ENCODE data around the gene ARL15. TPM values are rescaled to one million over a fixed set of nuclear protein-coding genes. Genes with fewer than 3 reads are reported as not detected.

Gene ARL15
- total RNA-seq, 6 experiments from 2014 or later, result 9.8 to 16.0 (median 13.4) TPM

DNA sequence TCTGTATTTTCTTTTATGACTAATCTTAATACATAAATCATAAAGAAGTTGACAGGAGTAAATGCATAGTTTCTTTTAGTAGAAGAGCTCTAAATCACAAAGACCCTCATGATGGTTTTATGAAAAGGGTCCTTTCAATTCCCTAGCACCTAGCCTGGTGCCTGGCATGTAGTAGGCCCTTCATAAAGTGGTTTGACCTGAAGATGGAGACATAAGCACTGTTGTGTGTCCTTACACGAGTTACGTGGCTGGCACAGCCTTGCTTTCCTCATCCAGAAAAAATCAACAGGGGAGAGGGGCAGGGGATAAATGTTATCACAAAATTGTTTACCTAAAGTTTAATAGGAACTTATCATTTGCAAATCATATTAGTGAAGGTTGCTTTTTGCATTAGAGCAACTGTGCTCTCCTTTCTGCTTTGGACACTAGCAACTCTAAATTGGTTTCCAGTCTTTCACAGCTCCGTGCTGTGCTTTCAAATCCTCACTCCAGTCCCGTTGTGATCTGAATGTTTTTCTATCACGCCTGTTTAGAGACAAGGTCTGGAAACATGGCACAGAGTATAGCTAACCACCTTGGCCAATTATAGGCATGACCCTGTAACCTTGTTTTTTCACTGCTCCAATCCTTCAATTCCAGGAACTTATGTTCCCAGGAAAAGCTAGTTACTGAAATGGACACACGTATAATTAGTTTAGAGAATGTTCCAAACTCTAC lies 55.7 kb downstream of the ARL15 start:
- TF ChIP-seq CTCF (IDR thresholded peaks at IDR 0.05), result peak; percentile 45; the same call in 1 of the 2 replicates
- Mint-ChIP-seq H3K36me3 (ENCODE audit: low read depth) (no peaks in the 10 kb centered on the region), H3K27me3 (ENCODE audit: insufficient read depth) (no peaks in the 10 kb centered on the region), H3K9me3 (no peaks in the 10 kb centered on the region), H3K4me1 (ENCODE audit: low read depth) (peaks cover 23% of the 10 kb centered on the region), H3K4me3 (no peak overlapping the region), H3K27ac (no peak overlapping the region)
- DNase-seq, result no peak

DNA sequence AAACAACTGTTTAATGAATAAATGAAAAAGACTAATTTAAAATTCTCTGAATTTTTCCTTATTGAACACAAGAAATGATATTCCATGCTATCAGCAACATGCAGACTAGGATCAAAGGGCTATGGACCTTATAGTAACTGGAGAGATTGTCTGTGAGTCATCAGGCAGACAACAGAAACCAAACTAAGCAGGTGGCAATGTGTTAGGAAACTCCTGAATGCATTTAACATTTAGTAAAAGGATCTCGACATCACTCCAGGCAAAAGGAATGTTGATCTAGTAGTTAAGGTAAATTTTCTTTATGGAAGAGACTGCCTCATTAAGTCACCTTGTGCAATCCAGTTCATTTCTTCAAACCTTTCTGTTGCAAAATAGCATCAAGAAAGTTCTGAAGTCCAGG lies 58.4 kb downstream of the ARL15 start:
- no peak for TF ChIP-seq CTCF (IDR thresholded peaks at IDR 0.05)
- no peaks in the 10 kb centered on the region for H3K9me3 Mint-ChIP-seq
- H3K4me1 Mint-ChIP-seq (ENCODE audit: low read depth), result peaks cover 8% of the 10 kb centered on the region; the same call in 1 of the 2 replicates
- no peak for DNase-seq
- H3K27ac Mint-ChIP-seq, result no peak overlapping the region
- no peak overlapping the region for H3K4me3 Mint-ChIP-seq
- no peaks in the 10 kb centered on the region for H3K27me3 Mint-ChIP-seq (ENCODE audit: insufficient read depth)
- H3K36me3 Mint-ChIP-seq (ENCODE audit: low read depth), result no peaks in the 10 kb centered on the region

GRCh38 chr5:54249210-54250028 lies 61.0 kb downstream of the ARL15 start:
- Mint-ChIP-seq H3K4me1 (ENCODE audit: low read depth) (no peaks in the 10 kb centered on the region), H3K36me3 (ENCODE audit: low read depth) (no peaks in the 10 kb centered on the region), H3K9me3 (no peaks in the 10 kb centered on the region), H3K27me3 (ENCODE audit: insufficient read depth) (peaks cover 1% of the 10 kb centered on the region; the same call in 1 of the 2 replicates), H3K4me3 (no peak overlapping the region), H3K27ac (no peak overlapping the region)
- peak; percentile 12 for DNase-seq
- TF ChIP-seq CTCF (IDR thresholded peaks at IDR 0.05), result no peak

GRCh38 chr5:54247226-54247625 lies 63.1 kb downstream of the ARL15 start:
- H3K27me3 Mint-ChIP-seq (ENCODE audit: insufficient read depth), result peaks cover 1% of the 10 kb centered on the region; the same call in 1 of the 2 replicates
- no peak for TF ChIP-seq CTCF (IDR thresholded peaks at IDR 0.05)
- H3K36me3 Mint-ChIP-seq (ENCODE audit: low read depth), result no peaks in the 10 kb centered on the region
- no peak for DNase-seq
- no peak overlapping the region for H3K27ac Mint-ChIP-seq
- H3K9me3 Mint-ChIP-seq, result no peaks in the 10 kb centered on the region
- H3K4me3 Mint-ChIP-seq, result no peak overlapping the region
- no peaks in the 10 kb centered on the region; the same call in 1 of the 2 replicates for H3K4me1 Mint-ChIP-seq (ENCODE audit: low read depth)

DNA sequence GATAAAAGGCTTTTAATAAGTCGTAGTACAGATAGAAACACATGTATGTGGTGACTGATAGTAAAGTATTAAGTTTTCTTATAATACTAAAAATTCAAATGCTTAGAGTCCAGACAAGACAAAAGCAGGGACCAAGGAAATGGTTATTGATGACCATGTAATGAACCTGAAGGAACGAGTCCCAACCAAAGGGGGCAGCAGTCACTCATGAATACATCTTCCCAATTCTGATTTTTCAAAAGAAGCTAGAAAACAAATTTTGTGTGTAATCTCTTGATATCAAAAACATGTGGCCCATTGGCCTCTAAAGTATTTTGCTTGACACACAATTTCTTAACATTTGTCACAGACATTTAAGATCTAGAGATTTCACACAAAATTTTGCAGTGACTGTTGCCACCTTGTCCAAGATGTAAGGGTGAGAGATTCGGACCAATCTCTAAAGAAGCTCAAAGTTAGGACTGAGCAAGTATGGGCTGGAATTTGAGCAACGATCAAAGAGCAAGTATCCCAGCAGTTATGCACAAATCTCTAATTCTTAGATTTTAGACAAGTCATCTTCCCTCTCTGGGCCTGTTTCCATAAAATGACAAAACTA lies 66.8 kb downstream of the ARL15 start:
- H3K27ac Mint-ChIP-seq, result no peak overlapping the region
- peak; percentile 23 for DNase-seq
- H3K9me3 Mint-ChIP-seq, result no peaks in the 10 kb centered on the region
- H3K36me3 Mint-ChIP-seq (ENCODE audit: low read depth), result no peaks in the 10 kb centered on the region
- no peak overlapping the region for H3K4me3 Mint-ChIP-seq
- H3K27me3 Mint-ChIP-seq (ENCODE audit: insufficient read depth), result peaks cover 1% of the 10 kb centered on the region; the same call in 1 of the 2 replicates
- no peaks in the 10 kb centered on the region; the same call in 1 of the 2 replicates for H3K4me1 Mint-ChIP-seq (ENCODE audit: low read depth)
- TF ChIP-seq CTCF (IDR thresholded peaks at IDR 0.05), result peak; percentile 93

All from HFFc6 (cell line).